SK-N-SH (cell line): ENCODE data around the gene LYG2. TPM values are rescaled to one million over a fixed set of nuclear protein-coding genes. Genes with fewer than 3 reads are reported as not detected.

Experiments
- CTCF ChIA-PET: fragments of 300-600, 350-600 bp; formaldehyde crosslinking; extraction: SDS; loops from one replicate; lab custom pipeline; 2021; lab: Yijun Ruan, JAX
- POLR2A ChIA-PET: fragments of 350-600 bp; sonication (Branson Sonifier 250); formaldehyde crosslinking; extraction: SDS; loops from one replicate; lab custom pipeline; 2020; ENCODE audit warnings: antibody characterized with exemption, inconsistent platforms; lab: Yijun Ruan, JAX
- DNase-seq: peaks from one replicate; pipeline ENCODE4 v3.0.0; 2012
- H2AFZ ChIP-seq: fragments of 200-600 bp; sonication (generic); 2 replicates; pipeline ENCODE4 v1.8.1; 2016; ENCODE audit warnings: antibody characterized with exemption, mild to moderate bottlenecking, low read depth
- H3F3A ChIP-seq: fragments of 200-600 bp; sonication (generic); replicated peaks from 2 replicates; pipeline ENCODE3; 2016; ENCODE audit warnings: antibody characterized with exemption, mild to moderate bottlenecking; ENCODE audit not compliant: insufficient read depth
- H3K27ac ChIP-seq, 2 experiments: fragments of 200-500 bp in 1 of 2; fragments of 200-600 bp in 1 of 2; sonication (Bioruptor generic) in 1 of 2; sonication (generic), shearing (Covaris generic) in 1 of 2; 2 replicates each; pipeline versions ENCODE4 v1.5.1 to v1.6.1; 2014 to 2016; ENCODE audit warnings: low read depth in 2 of 2, inconsistent platforms in 1 of 2, low read length in 1 of 2, mild to moderate bottlenecking in 1 of 2, mixed read lengths in 1 of 2
- H3K27me3 ChIP-seq: fragments of 200-600 bp; sonication (generic), shearing (Covaris generic); 2 replicates; pipeline ENCODE4 v1.6.1; 2016; ENCODE audit warnings: mixed run types; ENCODE audit not compliant: insufficient read depth
- H3K36me3 ChIP-seq, 2 experiments: fragments of 200-500 bp in 1 of 2; fragments of 200-600 bp in 1 of 2; sonication (Bioruptor generic) in 1 of 2; sonication (generic) in 1 of 2; replicated peaks in 1 of 2; 2 replicates each; pipeline versions ENCODE3 to v1.5.1; 2014 to 2016; ENCODE audit warnings: low read length in 1 of 2, mild to moderate bottlenecking in 1 of 2; ENCODE audit not compliant: insufficient read depth in 2 of 2, control insufficient read depth in 1 of 2
- H3K4me1 ChIP-seq, 2 experiments: fragments of 200-500 bp in 1 of 2; fragments of 200-600 bp in 1 of 2; sonication (Bioruptor generic) in 1 of 2; sonication (generic), shearing (Covaris generic) in 1 of 2; 2 replicates each; pipeline versions ENCODE4 v1.5.1 to v1.6.1; 2014 to 2016; ENCODE audit warnings: low read depth in 1 of 2, low read length in 1 of 2, mixed run types in 1 of 2; ENCODE audit not compliant: insufficient read depth in 2 of 2, control insufficient read depth in 1 of 2
- H3K4me2 ChIP-seq: fragments of 200-600 bp; sonication (generic), shearing (Covaris generic); 2 replicates; pipeline ENCODE4 v1.6.1; 2017; ENCODE audit warnings: mixed run types
- H3K4me3 ChIP-seq, 2 experiments: fragments of 200-500 bp in 1 of 2; fragments of 200-600 bp in 1 of 2; sonication (Bioruptor generic) in 1 of 2; sonication (generic), shearing (Covaris generic) in 1 of 2; 2 replicates each; pipeline versions ENCODE4 v1.5.1 to v1.8.1; 2014 to 2016; ENCODE audit warnings: low read depth in 2 of 2, inconsistent platforms in 1 of 2, low read length in 1 of 2, mild to moderate bottlenecking in 1 of 2, mixed read lengths in 1 of 2, moderate library complexity in 1 of 2
- H3K79me2 ChIP-seq: fragments of 200-600 bp; sonication (generic); 2 replicates; pipeline ENCODE4 v1.8.1; 2017; ENCODE audit warnings: mild to moderate bottlenecking; ENCODE audit not compliant: insufficient read depth
- H3K9ac ChIP-seq: fragments of 200-600 bp; sonication (generic); 2 replicates; pipeline ENCODE4 v1.6.1; 2017; ENCODE audit warnings: mixed run types
- H3K9me2 ChIP-seq: fragments of 200-600 bp; sonication (generic); 2 replicates; pipeline ENCODE4 v1.6.1; 2017; ENCODE audit warnings: mixed run types
- H3K9me3 ChIP-seq: fragments of 200-600 bp; sonication (generic); 2 replicates; pipeline ENCODE4 v1.6.1; 2017; ENCODE audit warnings: mixed run types, mild to moderate bottlenecking, moderate library complexity
- H4K20me1 ChIP-seq: fragments of 200-600 bp; sonication (generic); 2 replicates; pipeline ENCODE4 v1.6.1; 2017; ENCODE audit warnings: mild to moderate bottlenecking, mixed run types; ENCODE audit not compliant: insufficient read depth
- ELF1 ChIP-seq: IDR thresholded peaks from 2 replicates; pipeline ENCODE4 v1.4.0; 2012
- EP300 ChIP-seq, 2 experiments: IDR thresholded peaks; 2 replicates each; pipeline versions ENCODE4 v1.4.0 to v1.6.1; 2012; ENCODE audit warnings: borderline replicate concordance in 1 of 2, low read depth in 1 of 2, low read length in 1 of 2
- FOSL2 ChIP-seq: IDR thresholded peaks from 2 replicates; pipeline ENCODE4 v1.4.0; 2012; ENCODE audit warnings: low read depth, mild to moderate bottlenecking, moderate library complexity, borderline replicate concordance
- FOXM1 ChIP-seq: IDR thresholded peaks from 2 replicates; pipeline ENCODE4 v1.4.0; 2012; ENCODE audit warnings: low read depth, mild to moderate bottlenecking
- GATA2 ChIP-seq: sonication (generic); formaldehyde crosslinking; IDR thresholded peaks from 2 replicates; pipeline ENCODE4 v1.5.0; 2020; ENCODE audit warnings: mild to moderate bottlenecking, missing genetic modification reagents
- IRF3 ChIP-seq: fragments of 150-350 bp; IDR thresholded peaks from 2 replicates; pipeline ENCODE4 v1.6.1; 2016; ENCODE audit warnings: mild to moderate bottlenecking, low read depth, low read length
- JUND ChIP-seq: IDR thresholded peaks from 2 replicates; pipeline ENCODE4 v1.4.0; 2012
- MAX ChIP-seq: IDR thresholded peaks from 2 replicates; pipeline ENCODE4 v1.4.0; 2012; ENCODE audit warnings: low read depth
- NRF1 ChIP-seq: IDR thresholded peaks from 2 replicates; pipeline ENCODE4 v1.6.1; 2012; ENCODE audit warnings: low read depth, mild to moderate bottlenecking, low read length
- REST ChIP-seq: IDR thresholded peaks from 2 replicates; pipeline ENCODE4 v1.6.1; 2012; ENCODE audit warnings: mild to moderate bottlenecking, low read depth, low read length, moderate library complexity
- RFX5 ChIP-seq: IDR thresholded peaks from 2 replicates; pipeline ENCODE4 v1.6.1; 2012; ENCODE audit warnings: mild to moderate bottlenecking, improper control_type of control experiment, low read length
- RXRA ChIP-seq: IDR thresholded peaks from 2 replicates; pipeline ENCODE4 v1.4.0; 2012; ENCODE audit warnings: low read depth, mild to moderate bottlenecking, borderline replicate concordance
- SMC3 ChIP-seq: IDR thresholded peaks from 2 replicates; pipeline ENCODE4 v1.6.1; 2012; ENCODE audit warnings: low read depth, low read length, improper control_type of control experiment
- TEAD4 ChIP-seq: IDR thresholded peaks from 2 replicates; pipeline ENCODE4 v1.4.0; 2012; ENCODE audit warnings: mild to moderate bottlenecking, borderline replicate concordance; ENCODE audit not compliant: insufficient read depth
- USF1 ChIP-seq: IDR thresholded peaks from 2 replicates; pipeline ENCODE4 v1.4.0; 2012; ENCODE audit warnings: low read depth, borderline replicate concordance
- USF2 ChIP-seq: fragments of 150-350 bp; IDR thresholded peaks from 2 replicates; pipeline ENCODE4 v1.6.1; 2017; ENCODE audit warnings: antibody characterized with exemption, low read length, low read depth, borderline replicate concordance
- ZBTB33 ChIP-seq: IDR thresholded peaks from 2 replicates; pipeline ENCODE4 v1.4.0; 2012; ENCODE audit warnings: low read depth, borderline replicate concordance
- WGBS: methylation state at CpG from one replicate; pipeline ENCODE4 v1.1.6; 2017; ENCODE audit warnings: low lambda C conversion rate; 5-methylcytosine and 5-hydroxymethylcytosine counted together
- polyA plus RNA-seq, 3 experiments: library from polyadenylated mRNA; depleted of rRNA; stranded (reverse); fragments of >200 nt; gene quantifications; 2 replicates each; pipeline ENCODE4 v1.2.3, GENCODE V29; 2012

The LYG2 gene
- polyA plus RNA-seq, 1 of the 3 experiments (the other 2 are of a cell fraction) = not detected

- no peaks in the 10 kb centered on the region for H3K9me2 ChIP-seq
- CTCF ChIA-PET = no interaction called here
- H4K20me1 ChIP-seq = no peaks in the 10 kb centered on the region
- H3K27ac ChIP-seq = no peak overlapping the region
- no peaks in the 10 kb centered on the region for H3K4me1 ChIP-seq
- H3K9me3 ChIP-seq = no peaks in the 10 kb centered on the region
- no peak overlapping the region for H3K9ac ChIP-seq
- POLR2A ChIA-PET = no interaction called here
- H3K36me3 ChIP-seq = no peaks in the 10 kb centered on the region
- H3F3A ChIP-seq = no peaks in the 10 kb centered on the region
- H3K4me3 ChIP-seq = no peak overlapping the region
- H2AFZ ChIP-seq = no peak overlapping the region
- H3K4me2 ChIP-seq = no peak overlapping the region
- no peaks in the 10 kb centered on the region for H3K27me3 ChIP-seq
- no peaks in the 10 kb centered on the region for H3K79me2 ChIP-seq
- no peak for TF ChIP-seq GATA2
- no peak for TF ChIP-seq IRF3
- no peak for TF ChIP-seq FOSL2
- no peak for TF ChIP-seq USF2
- TF ChIP-seq EP300 (IDR thresholded peaks at IDR 0.05; ENCODE audit: borderline replicate concordance in 1 of 2, low read depth in 1 of 2, low read length in 1 of 2) = no peak
- no peak for TF ChIP-seq FOXM1
- TF ChIP-seq RFX5 = no peak
- 71% methylated on average over 4 of the region's 4 CpGs for WGBS
- no peak for DNase-seq
Observed at GRCh38 chr2:99259465-99259864, 4.0 kb upstream of the LYG2 start.

- H3K4me3 ChIP-seq = no peak overlapping the region
- no peaks in the 10 kb centered on the region for H3K9me2 ChIP-seq
- H3K9ac ChIP-seq = no peak overlapping the region
- 83% methylated on average over 2 of the region's 2 CpGs for WGBS
- H2AFZ ChIP-seq = no peak overlapping the region
- H3F3A ChIP-seq = no peaks in the 10 kb centered on the region
- H4K20me1 ChIP-seq = no peaks in the 10 kb centered on the region
- no peaks in the 10 kb centered on the region for H3K79me2 ChIP-seq
- ChIA-PET CTCF (no interaction called here), POLR2A (no interaction called here)
- no peak overlapping the region for H3K27ac ChIP-seq
- H3K4me1 ChIP-seq = no peaks in the 10 kb centered on the region
- no peak overlapping the region for H3K4me2 ChIP-seq
- H3K27me3 ChIP-seq = no peaks in the 10 kb centered on the region
- H3K9me3 ChIP-seq = no peaks in the 10 kb centered on the region
- no peak for DNase-seq
- no peaks in the 10 kb centered on the region for H3K36me3 ChIP-seq
- TF ChIP-seq NRF1 (no peak), REST (no peak), MAX (no peak), ZBTB33 (no peak), SMC3 (no peak), JUND (no peak), RXRA (no peak), USF1 (no peak), ELF1 (no peak), RFX5 (no peak), FOXM1 (no peak), TEAD4 (no peak)
Observed at GRCh38 chr2:99256677-99257076, 1.2 kb upstream of the LYG2 start.
